PC-3 (cell line): Measurements from ENCODE around the gene UTS2B.
"Not testable (repeated sequence)": the region's sequence is repeated elsewhere in the genome, so short reads cannot be mapped to it uniquely, and the experiment has no call there.

Experiments
- CTCF ChIP-seq: fragments of 300-600 bp; sonication (generic); conservative IDR thresholded peaks from 2 replicates; pipeline ENCODE4 v1.5.1; 2017; ENCODE audit warnings: antibody characterized with exemption, low read depth, mild to moderate bottlenecking, low read length
- EZH2 ChIP-seq: fragments of 300-600 bp; sonication (generic); IDR thresholded peaks from one replicate; pipeline ENCODE4 v1.6.1; 2017; ENCODE audit warnings: antibody characterized with exemption, mild to moderate bottlenecking, low read length; ENCODE audit not compliant: unreplicated experiment
- EZH2phosphoT487 ChIP-seq: fragments of 300-600 bp; sonication (generic); IDR thresholded peaks from 2 replicates; pipeline ENCODE4 v1.6.1; 2018; ENCODE audit warnings: mild to moderate bottlenecking, antibody characterized with exemption, low read length, borderline replicate concordance

- TF ChIP-seq CTCF, EZH2, EZH2phosphoT487: not testable (repeated sequence)
Observed at GRCh38 chr3:191246034-191246433, 84.3 kb downstream of the UTS2B start.
